Activated naive CD4-positive, alpha-beta T cell treated with anti-CD3 and anti-CD28 coated beads, Interleukin-2, amount 50 U/mL, for 16 hours (primary cell): Measurements from ENCODE around the gene CELSR2.
"Not testable (repeated sequence)": the region's sequence is repeated elsewhere in the genome, so short reads cannot be mapped to it uniquely, and the experiment has no call there.

Experiments used
- DNase-seq: peaks from one replicate; pipeline ENCODE4 v3.0.0-alpha.2; 2020

Gene CELSR2

DNA sequence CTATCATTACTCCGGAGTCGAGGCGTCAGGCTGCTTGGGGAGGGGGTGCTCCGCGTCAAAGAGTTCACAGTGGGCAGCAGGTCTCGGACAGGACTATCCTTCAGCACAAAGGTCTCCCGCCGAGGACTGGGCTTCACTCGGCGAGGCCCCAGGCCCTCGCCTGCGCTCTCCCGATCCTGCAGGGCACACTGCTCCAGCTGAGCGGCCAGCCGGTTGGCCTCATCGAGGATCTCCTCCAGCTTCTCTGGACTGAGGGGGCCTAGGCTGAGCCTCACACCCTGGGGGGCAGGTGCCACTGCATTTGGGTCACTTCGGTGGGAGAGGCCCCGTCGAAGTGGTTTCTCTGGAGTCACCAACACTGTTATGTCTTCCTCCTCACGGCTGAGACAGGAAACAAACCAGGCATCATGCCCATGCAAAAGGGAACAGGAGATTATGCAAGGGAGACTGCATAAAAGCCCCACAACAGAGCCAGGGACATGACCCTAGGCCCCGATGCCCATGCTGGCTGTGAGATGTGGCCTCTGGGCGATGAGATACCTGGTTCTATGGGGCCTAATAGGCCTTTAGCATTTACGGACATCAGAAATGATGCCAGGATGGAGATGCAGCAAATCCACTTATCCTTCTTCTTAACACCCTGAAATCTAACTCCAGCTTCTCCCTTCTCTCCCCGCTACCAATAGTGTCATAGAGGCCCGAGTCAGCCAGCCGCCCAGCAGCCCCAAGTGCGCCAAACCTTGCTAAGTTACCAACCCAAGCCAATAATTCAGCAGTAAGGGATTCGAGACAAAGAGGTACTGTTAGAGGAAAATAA, 32.5 kb downstream of the CELSR2 start:
- no peak for DNase-seq

DNA sequence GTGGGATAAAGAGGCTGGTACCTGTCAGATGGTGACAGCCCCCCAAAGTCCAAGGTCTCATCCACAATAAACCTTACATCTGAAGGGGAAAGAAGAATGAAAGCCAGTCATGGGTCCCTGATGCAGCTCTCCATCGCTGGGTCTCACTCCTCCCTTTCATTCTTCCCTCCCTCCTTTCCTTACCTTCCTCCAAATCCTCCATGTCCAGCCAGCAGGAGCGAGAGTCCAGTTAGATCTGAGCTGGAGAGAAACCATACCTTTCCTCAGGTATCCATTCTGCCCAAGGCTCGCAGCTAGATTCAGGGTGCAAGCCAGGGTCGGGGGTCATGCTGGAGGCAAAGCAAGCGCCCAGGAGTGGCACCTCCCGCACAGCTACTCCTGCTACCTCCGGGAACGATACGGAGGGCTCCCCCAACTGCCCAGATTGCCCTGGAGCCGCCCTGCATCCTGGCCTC, 33.2 kb downstream of the CELSR2 start:
- DNase-seq, result no peak

GRCh38 chr1:109282952-109283747, 33.8 kb downstream of the CELSR2 start, which contains the start of gene PSRC1:
Gene PSRC1 (minus strand): TSS chr1:109283145.
- DNase-seq, result peak; percentile 88

- no peak for DNase-seq
These were observed 34.6 kb downstream of the CELSR2 start for GRCh38 chr1:109283748-109284600.

DNA sequence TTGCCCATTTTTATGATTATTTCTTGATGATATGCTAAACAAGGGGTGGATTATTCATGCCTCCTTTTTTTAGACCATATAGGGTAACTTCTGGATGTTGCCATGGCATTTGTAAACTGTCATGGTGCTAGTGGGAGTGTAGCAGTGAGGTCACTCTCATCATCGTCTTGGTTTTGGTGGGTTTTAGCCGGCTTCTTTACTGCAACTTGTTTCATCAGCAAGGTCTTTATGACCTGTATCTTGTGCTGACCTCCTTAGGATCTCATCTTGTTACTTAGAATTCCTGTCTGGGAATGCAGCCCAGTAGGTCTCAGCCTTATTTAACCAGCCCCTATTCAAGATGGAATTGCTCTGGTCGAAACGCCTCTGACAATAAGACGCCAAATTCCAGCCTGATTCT, 37.4 kb downstream of the CELSR2 start:
- not testable (repeated sequence) for DNase-seq

DNA sequence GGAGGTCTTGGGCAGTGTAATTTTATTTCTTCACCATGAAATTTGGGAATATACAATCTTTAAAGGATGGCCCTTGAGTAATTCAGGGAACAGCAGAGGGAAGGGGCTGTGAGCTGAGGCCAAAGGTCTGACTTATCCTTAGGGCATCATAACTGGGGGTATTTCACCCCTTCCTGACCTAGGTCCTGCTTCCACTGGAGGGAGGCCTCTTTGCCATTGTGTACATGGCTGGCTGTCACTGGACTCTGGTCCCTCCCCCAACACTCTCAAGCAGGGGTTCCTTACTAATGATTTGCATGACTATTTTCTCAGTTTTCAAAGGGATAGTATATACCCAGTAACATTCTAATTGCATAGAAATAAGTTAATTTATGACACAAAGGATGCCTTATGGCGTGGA, 40.8 kb downstream of the CELSR2 start:
- no peak for DNase-seq

GRCh38 chr1:109290998-109291397, 41.7 kb downstream of the CELSR2 start:
- no peak for DNase-seq

- DNase-seq, result no peak
These were observed 43.0 kb downstream of the CELSR2 start for GRCh38 chr1:109292364-109292763.

DNA sequence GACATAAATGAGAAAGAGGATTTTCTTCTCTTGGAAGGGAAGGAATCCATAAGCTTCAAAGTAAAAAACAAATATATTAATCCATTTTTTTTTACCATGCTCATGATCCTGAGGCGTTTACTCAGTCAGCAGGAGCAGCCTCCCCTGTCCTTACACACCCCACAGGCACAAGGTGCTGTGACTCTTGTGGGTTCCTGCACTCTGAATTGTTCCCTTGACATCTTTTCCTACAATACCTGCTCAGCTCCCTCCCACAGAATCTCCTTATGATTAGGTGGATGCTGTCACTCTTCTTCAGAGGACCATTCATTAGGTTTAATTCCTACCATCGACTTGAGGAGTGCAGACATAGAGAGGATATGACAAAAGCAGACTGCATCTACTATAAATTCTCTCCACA, 43.7 kb downstream of the CELSR2 start:
- no peak for DNase-seq

DNA sequence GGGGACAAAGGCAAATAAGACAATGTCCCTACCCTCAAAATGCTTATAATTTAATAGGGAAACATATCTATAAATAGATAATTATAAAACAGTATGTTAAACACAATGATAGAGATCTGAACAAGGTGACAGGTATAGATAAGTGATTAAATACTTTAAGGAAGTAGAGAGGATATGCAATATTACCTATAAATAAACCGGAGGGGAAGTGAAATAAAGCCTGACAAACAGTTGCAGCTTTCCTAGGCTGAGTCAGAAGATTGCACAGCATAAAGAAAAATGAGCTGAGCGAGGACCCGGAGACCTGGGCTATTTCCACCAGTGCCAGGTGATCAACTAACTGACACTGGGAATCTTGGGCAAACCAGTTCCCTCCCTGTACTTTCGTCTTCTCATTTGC, 45.1 kb downstream of the CELSR2 start:
- DNase-seq, result no peak

DNA sequence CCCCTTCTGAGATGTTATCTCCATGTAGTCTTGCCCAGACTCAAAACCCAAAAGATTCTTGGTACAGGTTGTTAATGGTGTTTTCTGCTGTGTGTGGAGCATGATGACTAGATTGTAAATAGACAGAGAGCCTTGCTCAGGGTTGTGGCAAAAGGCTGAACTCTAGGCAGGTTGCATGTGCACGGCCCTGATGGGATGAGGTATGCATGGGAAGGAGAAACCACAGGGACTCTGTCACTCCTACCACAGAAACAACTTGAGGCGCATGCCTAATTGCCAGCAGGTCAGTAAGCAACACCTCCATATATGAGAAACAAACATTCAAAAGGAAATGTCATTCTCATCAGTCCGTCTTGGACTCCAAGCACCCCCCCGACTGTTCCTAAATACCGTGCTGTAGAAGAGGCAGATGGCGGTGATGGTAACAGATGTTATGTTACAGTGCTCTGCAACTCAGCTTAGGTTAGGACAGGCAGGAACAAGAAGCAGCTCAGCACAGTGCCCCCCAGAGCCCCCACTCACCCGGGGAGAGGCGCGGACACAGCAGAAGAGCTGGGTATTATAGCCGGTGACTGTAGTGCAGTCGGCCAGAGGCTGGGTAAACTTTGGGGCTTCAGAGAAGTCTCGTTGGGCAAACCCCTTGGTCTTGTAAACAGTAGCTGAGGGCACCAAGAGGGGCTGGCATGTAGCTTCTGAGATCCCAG, 46.5 kb downstream of the CELSR2 start:
- no peak for DNase-seq

- DNase-seq, result no peak
These were observed 47.4 kb downstream of the CELSR2 start for GRCh38 chr1:109296782-109297181.

DNA sequence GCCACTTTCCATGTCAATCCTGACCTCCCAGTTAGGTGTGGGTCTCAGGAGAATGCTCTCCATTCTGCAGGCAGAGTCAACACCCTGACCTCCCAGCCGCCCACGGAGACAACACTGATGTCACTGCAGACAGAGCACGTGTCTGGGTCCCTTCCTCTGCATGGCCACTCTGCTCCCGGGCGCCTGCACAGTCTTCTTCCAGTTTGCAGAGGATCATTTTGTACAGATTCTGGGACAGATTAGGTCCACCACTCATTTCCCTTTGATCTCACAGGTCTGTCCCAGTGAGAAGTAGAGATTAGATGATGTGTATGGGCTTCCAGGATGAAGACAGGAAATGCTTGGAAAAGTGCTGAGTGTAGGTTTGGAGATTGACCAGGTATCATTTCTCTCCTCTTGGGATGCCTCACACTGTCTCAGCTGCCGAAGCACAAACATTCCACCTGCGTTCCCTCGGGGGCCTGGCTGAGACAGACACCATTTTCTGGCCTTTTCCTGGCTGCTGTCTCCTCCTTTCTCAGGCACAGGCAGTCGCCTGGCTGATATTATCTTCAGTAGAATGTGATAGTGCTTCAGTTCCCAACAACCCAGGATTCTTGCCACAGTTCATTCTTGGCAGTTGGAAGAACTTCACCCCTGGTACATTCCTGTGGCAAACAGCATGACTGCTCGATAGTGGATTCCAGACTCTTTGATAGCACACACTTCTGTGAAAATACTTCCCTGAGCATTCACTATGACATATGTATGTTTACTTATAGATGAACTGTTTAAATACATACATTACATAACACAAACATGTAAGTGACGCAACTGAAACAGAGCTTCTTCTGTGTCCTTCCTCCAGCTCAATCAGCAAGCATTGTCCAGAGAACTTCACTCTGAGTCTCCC, 49.6 kb downstream of the CELSR2 start:
- DNase-seq, result no peak

DNA sequence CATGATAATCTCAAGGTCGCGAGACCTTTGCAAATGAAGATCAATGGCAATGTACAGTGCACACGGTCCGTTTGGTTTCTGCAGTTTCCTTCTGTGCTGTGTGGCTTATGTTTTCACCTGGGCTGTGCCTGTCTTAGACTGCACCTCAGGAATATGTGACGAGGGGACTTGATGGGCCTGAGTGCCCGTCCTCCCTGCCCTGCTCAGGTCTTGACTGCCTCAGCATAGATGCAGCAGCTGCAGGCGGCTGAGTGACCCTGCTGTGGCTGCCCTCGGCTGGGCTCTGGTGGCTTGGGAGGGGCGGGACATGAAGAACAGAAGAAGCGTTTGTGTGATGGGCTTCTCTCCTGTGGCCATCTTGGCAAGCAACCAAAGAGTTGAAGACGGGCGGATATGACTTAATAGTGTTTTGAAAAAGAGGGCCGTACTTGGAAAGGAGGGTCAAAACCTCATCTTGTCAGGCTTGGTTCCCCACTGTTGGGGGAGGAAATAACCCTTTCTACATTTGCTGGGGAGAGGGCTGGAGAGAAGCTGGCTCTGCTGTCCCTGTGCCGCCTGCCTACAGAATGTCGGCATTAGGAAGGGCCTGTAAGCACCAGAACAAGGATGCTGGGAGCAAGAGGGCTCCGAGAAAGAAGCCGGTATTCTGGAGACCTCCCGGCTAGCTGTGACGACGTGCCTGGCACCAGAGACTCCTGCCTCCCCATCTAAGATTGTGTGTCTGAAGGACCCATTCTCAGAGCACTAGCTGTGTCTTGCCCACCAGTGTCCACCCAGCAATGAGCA, 50.4 kb downstream of the CELSR2 start:
- DNase-seq, result no peak

- DNase-seq, result no peak
These were observed 51.4 kb downstream of the CELSR2 start for GRCh38 chr1:109300650-109301151.

- no peak for DNase-seq
These were observed 52.5 kb downstream of the CELSR2 start for GRCh38 chr1:109301874-109302273.

DNA sequence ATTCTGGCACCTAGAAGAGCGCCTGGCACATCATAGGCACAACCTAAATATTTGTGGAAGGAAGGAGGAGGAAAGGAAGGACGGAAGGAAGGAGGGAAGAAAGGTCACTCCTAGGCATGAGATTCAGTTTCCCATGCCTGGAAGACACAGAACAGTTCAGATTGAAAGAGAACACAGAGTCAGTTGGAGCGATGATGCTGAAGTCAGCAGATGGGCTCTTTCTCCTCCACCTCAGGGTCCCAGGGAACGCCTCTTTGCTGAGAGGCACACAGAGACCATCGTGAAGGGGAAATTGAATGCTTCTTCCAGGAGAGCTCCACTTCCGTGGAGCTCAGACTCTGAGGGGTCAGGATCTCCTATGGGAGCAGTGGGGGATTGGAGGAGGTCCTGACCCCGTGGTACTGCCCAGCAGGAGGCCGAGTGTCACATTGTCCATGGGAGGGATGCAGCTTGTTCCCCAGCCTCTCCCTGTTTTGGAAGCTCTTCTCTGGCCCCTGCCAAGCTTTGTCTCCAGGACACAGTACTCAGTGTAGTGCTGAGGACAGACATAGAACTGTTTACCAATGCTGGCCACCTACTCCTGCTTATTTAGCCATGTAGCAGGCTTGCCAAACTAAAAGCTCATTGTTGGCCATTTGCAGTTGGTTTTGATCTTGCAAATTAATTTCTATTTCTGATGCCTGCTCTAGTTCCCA, 55.0 kb downstream of the CELSR2 start:
- DNase-seq, result no peak

DNA sequence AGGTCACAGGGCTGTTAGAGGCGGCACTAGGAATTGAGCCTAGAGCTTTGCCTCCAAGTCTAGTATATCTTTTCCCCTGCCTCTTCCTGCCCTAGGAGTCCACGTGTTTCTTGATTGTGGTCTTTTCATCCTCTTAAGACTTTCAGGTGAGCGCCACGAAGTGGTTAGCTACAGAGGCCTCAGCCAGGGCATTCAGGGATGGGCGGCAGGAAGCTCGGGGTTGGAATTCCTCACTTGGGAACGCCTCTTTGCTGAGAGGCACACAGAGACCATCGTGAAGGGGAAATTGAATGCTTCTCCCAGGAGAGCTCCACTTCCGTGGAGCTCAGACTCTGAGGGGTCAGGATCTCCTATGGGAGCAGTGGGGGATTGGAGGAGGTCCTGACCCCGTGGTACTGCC, 56.7 kb downstream of the CELSR2 start:
- not testable (repeated sequence) for DNase-seq

GRCh38 chr1:109306832-109307273, 57.5 kb downstream of the CELSR2 start, which contains the start of gene MYBPHL:
Gene MYBPHL (minus strand): TSS chr1:109307011. CDS start chr1:109306991, 20 bp downstream.
- DNase-seq, result no peak
